ENCODE data around the gene DSN1.
"Not testable (repeated sequence)": the region's sequence is repeated elsewhere in the genome, so short reads cannot be mapped to it uniquely, and the experiment has no call there.

DSN1 gene

GRCh38 chr20:36773597-36774390, at the start of gene DSN1:
Gene DSN1, minus strand, starts transcription at chr20:36773763. Its CDS starts 2,305 bp downstream, at chr20:36771458.
- DNase-seq (ENCODE audit: low read depth) = peak; percentile 98

GRCh38 chr20:36823121-36823520, 49.6 kb upstream of the DSN1 start:
- no peak for DNase-seq (ENCODE audit: low read depth)

- no peak for DNase-seq (ENCODE audit: low read depth)
These were observed 48.4 kb upstream of the DSN1 start for GRCh38 chr20:36821964-36822437.

GRCh38 chr20:36820928-36821327, 47.4 kb upstream of the DSN1 start:
- no peak for DNase-seq (ENCODE audit: low read depth)

- DNase-seq (ENCODE audit: low read depth) = no peak
These were observed 46.5 kb upstream of the DSN1 start for GRCh38 chr20:36820073-36820472.

- DNase-seq (ENCODE audit: low read depth) = no peak
These were observed 46.1 kb upstream of the DSN1 start for GRCh38 chr20:36819659-36820058.

- no peak for DNase-seq (ENCODE audit: low read depth)
These were observed 45.3 kb upstream of the DSN1 start for GRCh38 chr20:36818861-36819260.

- no peak for DNase-seq (ENCODE audit: low read depth)
These were observed 44.6 kb upstream of the DSN1 start for GRCh38 chr20:36818185-36818584.

GRCh38 chr20:36817496-36817895, 43.9 kb upstream of the DSN1 start:
- DNase-seq (ENCODE audit: low read depth) = no peak

GRCh38 chr20:36815454-36816091, 42.0 kb upstream of the DSN1 start:
- DNase-seq (ENCODE audit: low read depth) = no peak

GRCh38 chr20:36812594-36813463, 39.3 kb upstream of the DSN1 start:
- DNase-seq (ENCODE audit: low read depth) = no peak

GRCh38 chr20:36808317-36809257, 35.0 kb upstream of the DSN1 start:
- peak; percentile 57 for DNase-seq (ENCODE audit: low read depth)

- no peak for DNase-seq (ENCODE audit: low read depth)
These were observed 32.5 kb upstream of the DSN1 start for GRCh38 chr20:36806049-36806448.

- no peak for DNase-seq (ENCODE audit: low read depth)
These were observed 31.8 kb upstream of the DSN1 start for GRCh38 chr20:36805396-36805795.

GRCh38 chr20:36804425-36804824, 30.9 kb upstream of the DSN1 start:
- DNase-seq (ENCODE audit: low read depth) = no peak

- DNase-seq (ENCODE audit: low read depth) = no peak
These were observed 29.0 kb upstream of the DSN1 start for GRCh38 chr20:36802326-36803222.

GRCh38 chr20:36800410-36800809, 26.8 kb upstream of the DSN1 start:
- no peak for DNase-seq (ENCODE audit: low read depth)

- not testable (repeated sequence) for DNase-seq (ENCODE audit: low read depth)
These were observed 25.8 kb upstream of the DSN1 start for GRCh38 chr20:36799313-36799712.

- DNase-seq (ENCODE audit: low read depth) = no peak
These were observed 23.3 kb upstream of the DSN1 start for GRCh38 chr20:36796875-36797274.

GRCh38 chr20:36796117-36796516, 22.6 kb upstream of the DSN1 start:
- no peak for DNase-seq (ENCODE audit: low read depth)
